LNCaP clone FGC (cell line): ENCODE measurements around the gene CCNE1.

Experiments
- DNase-seq: peaks from one replicate; pipeline ENCODE4 v3.0.0-alpha.2; 2011; ENCODE audit warnings: low read depth
- H3K4me3 ChIP-seq: 2 replicates; pipeline ENCODE4 v1.5.1; 2011; ENCODE audit warnings: mild to moderate bottlenecking, low read depth, low read length, control low read depth
- CTCF ChIP-seq: IDR thresholded peaks from 2 replicates; pipeline ENCODE4 v1.5.1; 2012; ENCODE audit warnings: mild to moderate bottlenecking; ENCODE audit not compliant: control insufficient read depth, insufficient read depth; ENCODE audit errors: extremely low read depth

The CCNE1 gene

GRCh38 chr19:29831686-29832085 is 19.9 kb downstream of the CCNE1 start:
- DNase-seq = no peak
- no peak for TF ChIP-seq CTCF
- H3K4me3 ChIP-seq = no peak overlapping the region

GRCh38 chr19:29832801-29833200 is 21.0 kb downstream of the CCNE1 start:
- no peak for TF ChIP-seq CTCF
- H3K4me3 ChIP-seq = no peak overlapping the region
- DNase-seq = no peak

GRCh38 chr19:29833614-29834261 is 21.9 kb downstream of the CCNE1 start:
- H3K4me3 ChIP-seq = no peak overlapping the region
- no peak for TF ChIP-seq CTCF
- DNase-seq = no peak

GRCh38 chr19:29834991-29835846 is 23.4 kb downstream of the CCNE1 start:
- no peak overlapping the region for H3K4me3 ChIP-seq
- peak; percentile 31 for TF ChIP-seq CTCF
- no peak for DNase-seq

- no peak overlapping the region for H3K4me3 ChIP-seq
- DNase-seq = no peak
- TF ChIP-seq CTCF = no peak
These were observed 24.6 kb downstream of the CCNE1 start for GRCh38 chr19:29836409-29836825.

GRCh38 chr19:29837448-29837981 is 25.7 kb downstream of the CCNE1 start:
- TF ChIP-seq CTCF = no peak
- no peak for DNase-seq
- H3K4me3 ChIP-seq = no peak overlapping the region

- no peak overlapping the region for H3K4me3 ChIP-seq
- DNase-seq = no peak
- no peak for TF ChIP-seq CTCF
These were observed 26.2 kb downstream of the CCNE1 start for GRCh38 chr19:29837996-29838395.
